Colonic mucosa (tissue), 4 donors: Measurements from ENCODE around the gene SH2D3C. TPM values are rescaled to one million over a fixed set of nuclear protein-coding genes. Genes with fewer than 3 reads are reported as not detected.

ENCODE experiments used
- DNase-seq: peaks from one replicate; pipeline ENCODE4 v3.0.0-alpha.2; 2020
- H3K27ac ChIP-seq: fragments of 200-600 bp; one replicate; pipeline ENCODE4 v1.8.0; 2021
- H3K27me3 ChIP-seq: fragments of 200-600 bp; one replicate; pipeline ENCODE4 v1.8.0; 2021
- H3K36me3 ChIP-seq: fragments of 200-600 bp; one replicate; pipeline ENCODE4 v1.8.0; 2021
- H3K4me1 ChIP-seq: fragments of 200-600 bp; one replicate; pipeline ENCODE4 v1.8.0; 2021; ENCODE audit warnings: mild to moderate bottlenecking
- H3K4me3 ChIP-seq: fragments of 200-600 bp; one replicate; pipeline ENCODE4 v1.8.0; 2021
- H3K9ac ChIP-seq, 2 donors: one replicate each; pipeline ENCODE4 v1.7.0; 2013; ENCODE audit warnings: control low read depth in 2 of 2, low read depth in 2 of 2, low read length in 2 of 2
- H3K9me3 ChIP-seq: fragments of 200-600 bp; one replicate; pipeline ENCODE4 v1.8.0; 2021
- CTCF ChIP-seq: fragments of 200-600 bp; IDR thresholded peaks from one replicate; pipeline ENCODE4 v1.8.0; 2022; ENCODE audit warnings: antibody characterized with exemption, mild to moderate bottlenecking
- intact Hi-C: fragments of 100-400 bp; cut with DNase I; formaldehyde crosslinking; loops from one replicate; pipeline ENCODE4 v1.14.1; 2022
- total RNA-seq, 2 donors: library from RNA; stranded (reverse); fragmentation: NEBNext Ultra II Directional in 1 of 2; extraction: Animal tissue kit (Norgen Biotek cat#: 25700) in 1 of 2; gene quantifications; one replicate each; pipeline ENCODE4 v1.2.1, GENCODE V29; 2021
- donor health status: healthy.
- donor health status: DM: no; HTN: no; CAD: no.
- donor health status: DM: no; HTN: no; CAD: no.

SH2D3C gene
- total RNA-seq, 2 donors from 2014 or later = 3.5 TPM

GRCh38 chr9:127790094-127790855 lies 11.8 kb upstream of the SH2D3C start:
- peaks cover 36% of the 10 kb centered on the region for H3K36me3 ChIP-seq
- H3K4me1 ChIP-seq = no peaks in the 10 kb centered on the region

GRCh38 chr9:127789179-127789578 lies 10.7 kb upstream of the SH2D3C start:
- Histone ChIP-seq H3K27me3 (no peaks in the 10 kb centered on the region), H3K9me3 (no peaks in the 10 kb centered on the region), H3K4me1 (no peaks in the 10 kb centered on the region), H3K36me3 (peaks cover 36% of the 10 kb centered on the region), H3K4me3 (no peak overlapping the region), H3K27ac (no peak overlapping the region), H3K9ac (no peak overlapping the region)
- intact Hi-C loops = loop anchor here (5.0 kb wide), 1 partner anchor 128 kb away; the partner anchor contains the start of gene ST6GALNAC4
- DNase-seq = no peak
- no peak for TF ChIP-seq CTCF

More at GRCh38 chr9:127790094-127790855, 11.8 kb upstream of the SH2D3C start:
- Histone ChIP-seq H3K9me3 (no peaks in the 10 kb centered on the region), H3K27ac (no peak overlapping the region), H3K9ac (no peak overlapping the region), H3K27me3 (no peaks in the 10 kb centered on the region), H3K4me3 (no peak overlapping the region)
- intact Hi-C loops = no loop called here
- DNase-seq = no peak
- TF ChIP-seq CTCF = no peak

GRCh38 chr9:127788337-127789011 lies 10.0 kb upstream of the SH2D3C start:
- TF ChIP-seq CTCF = no peak
- H3K9me3 ChIP-seq = no peaks in the 10 kb centered on the region
- H3K27me3 ChIP-seq = no peaks in the 10 kb centered on the region
- H3K36me3 ChIP-seq = peaks cover 36% of the 10 kb centered on the region
- H3K4me3 ChIP-seq = no peak overlapping the region
- DNase-seq = no peak
- intact Hi-C loops = loop anchor here (5.0 kb wide), 1 partner anchor 129 kb away; the partner anchor contains the start of gene ST6GALNAC4
- no peak overlapping the region for H3K27ac ChIP-seq
- H3K9ac ChIP-seq = no peak overlapping the region
- no peaks in the 10 kb centered on the region for H3K4me1 ChIP-seq

- no peak for DNase-seq
- Histone ChIP-seq H3K27ac (peak overlapping the region; percentile 96), H3K4me1 (no peaks in the 10 kb centered on the region), H3K9me3 (no peaks in the 10 kb centered on the region), H3K9ac (peak overlapping the region; percentile 78 to 96), H3K27me3 (no peaks in the 10 kb centered on the region), H3K36me3 (peaks cover 36% of the 10 kb centered on the region), H3K4me3 (peak overlapping the region; percentile 98)
- TF ChIP-seq CTCF = peak; percentile 26
- intact Hi-C loops = loop anchor here (5.0 kb wide), 1 partner anchor 131 kb away; the partner anchor contains the start of gene ST6GALNAC4
Measured at GRCh38 chr9:127786773-127787104, 8.3 kb upstream of the SH2D3C start.

- Histone ChIP-seq H3K27ac (peak within 1 kb of the TSS; percentile 96), H3K9ac (peak within 1 kb of the TSS; percentile 78 to 96), H3K27me3 (no peaks in the 10 kb centered on the region), H3K4me1 (no peaks in the 10 kb centered on the region), H3K36me3 (peaks cover 34% of the 10 kb centered on the region), H3K9me3 (no peaks in the 10 kb centered on the region), H3K4me3 (peak within 1 kb of the TSS; percentile 98)
- intact Hi-C loops = loop anchor here (2.0 to 5.0 kb wide), 2 partner anchors 51 to 131 kb away; partner anchors contain the start of genes ST6GALNAC4 and TOR2A
- TF ChIP-seq CTCF = no peak
- DNase-seq = peak; percentile 92
Measured at GRCh38 chr9:127785933-127786772, 7.7 kb upstream of the SH2D3C start, which contains the start of gene CDK9. TSS of gene CDK9 (plus strand) at chr9:127786034. CDS start at chr9:127786149, 115 bp downstream.
